LNCAP (cell line): ENCODE measurements around the gene ZNF536.

Source experiments
- TF ChIP-seq, protein P1 (sequence below): fragments of 450-650 bp; IDR thresholded peaks from 2 replicates; pipeline ENCODE4 v1.5.1; 2017; ENCODE audit warnings: mild to moderate bottlenecking

The ZNF536 gene

DNA sequence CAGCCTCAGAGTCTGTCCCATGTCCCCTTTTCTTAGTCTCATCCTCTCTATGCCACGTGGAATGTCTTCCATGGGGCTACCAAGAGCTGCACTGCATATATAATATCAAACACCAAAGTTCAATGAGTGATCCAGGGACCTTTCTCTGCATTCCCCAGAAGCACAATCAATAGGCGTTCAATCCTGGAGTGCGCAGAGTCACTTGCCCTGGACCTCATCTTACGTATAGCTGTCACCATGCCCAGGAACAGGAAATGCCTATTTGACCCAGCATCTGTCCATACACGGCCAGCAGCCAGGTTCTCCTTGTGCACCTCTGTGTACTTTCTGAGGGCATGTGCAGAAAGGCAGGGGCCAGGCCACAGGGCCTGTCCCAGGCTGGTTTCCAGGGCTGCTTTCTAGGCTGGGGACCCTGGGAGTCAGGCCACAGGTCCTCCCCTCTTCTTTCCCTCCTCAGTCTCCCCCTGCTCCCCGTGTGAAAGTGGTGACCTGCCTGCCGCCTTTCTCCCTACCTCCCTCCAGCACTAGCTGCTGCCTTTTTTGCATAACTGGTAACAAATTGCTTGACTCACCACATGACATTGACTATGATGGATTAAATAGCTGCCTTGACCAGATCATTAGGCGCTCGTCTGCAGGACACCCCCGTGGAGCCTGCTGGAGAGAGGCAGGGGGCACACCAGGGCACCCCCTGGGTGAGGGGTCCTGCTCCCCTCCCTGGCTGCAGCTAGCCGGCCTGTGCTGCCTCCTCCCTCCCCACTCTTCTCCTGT is 222.0 kb downstream of the ZNF536 start:
- TF ChIP-seq, protein P1, sequence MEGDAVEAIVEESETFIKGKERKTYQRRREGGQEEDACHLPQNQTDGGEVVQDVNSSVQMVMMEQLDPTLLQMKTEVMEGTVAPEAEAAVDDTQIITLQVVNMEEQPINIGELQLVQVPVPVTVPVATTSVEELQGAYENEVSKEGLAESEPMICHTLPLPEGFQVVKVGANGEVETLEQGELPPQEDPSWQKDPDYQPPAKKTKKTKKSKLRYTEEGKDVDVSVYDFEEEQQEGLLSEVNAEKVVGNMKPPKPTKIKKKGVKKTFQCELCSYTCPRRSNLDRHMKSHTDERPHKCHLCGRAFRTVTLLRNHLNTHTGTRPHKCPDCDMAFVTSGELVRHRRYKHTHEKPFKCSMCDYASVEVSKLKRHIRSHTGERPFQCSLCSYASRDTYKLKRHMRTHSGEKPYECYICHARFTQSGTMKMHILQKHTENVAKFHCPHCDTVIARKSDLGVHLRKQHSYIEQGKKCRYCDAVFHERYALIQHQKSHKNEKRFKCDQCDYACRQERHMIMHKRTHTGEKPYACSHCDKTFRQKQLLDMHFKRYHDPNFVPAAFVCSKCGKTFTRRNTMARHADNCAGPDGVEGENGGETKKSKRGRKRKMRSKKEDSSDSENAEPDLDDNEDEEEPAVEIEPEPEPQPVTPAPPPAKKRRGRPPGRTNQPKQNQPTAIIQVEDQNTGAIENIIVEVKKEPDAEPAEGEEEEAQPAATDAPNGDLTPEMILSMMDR, result no peak

DNA sequence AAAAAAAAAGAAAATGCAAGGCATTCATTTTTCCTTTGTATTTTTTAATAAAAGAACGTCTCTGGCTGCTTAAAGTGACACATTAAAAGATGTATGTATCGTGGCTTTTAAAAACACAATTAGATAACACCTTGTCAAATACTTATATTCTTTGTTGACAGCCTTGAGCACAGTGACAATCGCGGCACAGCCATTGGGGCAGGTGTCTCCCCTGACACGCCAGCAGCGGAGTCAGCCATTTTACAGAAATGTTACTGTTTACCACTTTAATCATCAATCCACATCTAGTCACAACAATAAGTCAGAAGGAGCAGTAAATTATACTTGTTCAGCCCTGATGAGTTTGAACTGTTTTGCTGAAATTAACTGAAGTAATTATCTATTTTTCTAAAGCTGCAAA is 224.1 kb downstream of the ZNF536 start:
- TF ChIP-seq, protein P1, result no peak

- TF ChIP-seq, protein P1, result no peak
These were observed 224.7 kb downstream of the ZNF536 start for GRCh38 chr19:30596813-30597399.

GRCh38 chr19:30598688-30599087 is 226.5 kb downstream of the ZNF536 start:
- TF ChIP-seq, protein P1, result no peak

DNA sequence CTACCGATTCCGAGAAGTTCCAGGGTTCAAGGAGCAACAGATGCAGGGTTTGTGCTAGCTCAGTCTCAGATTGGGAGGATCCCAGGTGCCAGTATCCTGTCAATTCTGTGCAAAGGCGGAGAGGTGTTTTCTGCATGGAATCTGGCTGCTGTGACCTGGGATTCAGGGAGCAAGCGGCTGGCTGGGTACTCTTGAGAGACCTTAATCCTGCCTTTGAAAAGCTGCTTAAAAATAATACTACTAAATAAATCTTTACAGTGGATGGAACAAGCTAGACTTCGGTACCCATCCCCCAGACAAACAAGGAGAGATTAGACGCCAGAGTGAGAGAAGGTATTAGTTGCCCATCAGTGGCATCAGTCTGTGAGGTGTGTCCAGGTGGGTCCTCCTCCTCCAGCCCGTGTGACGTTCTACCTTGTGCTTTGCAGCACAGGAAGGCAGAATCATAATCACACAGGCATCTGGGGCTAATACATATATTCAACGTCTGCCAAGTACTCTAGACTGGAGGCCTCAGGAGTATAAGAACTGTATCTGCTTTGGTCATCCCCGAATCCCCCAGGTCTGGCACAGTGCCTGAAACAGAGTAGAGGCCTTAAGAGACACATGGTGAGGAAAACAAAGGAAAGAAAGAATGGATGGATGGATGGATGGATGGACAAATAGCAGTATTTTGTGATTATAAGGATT is 230.6 kb downstream of the ZNF536 start:
- TF ChIP-seq, protein P1, result no peak

DNA sequence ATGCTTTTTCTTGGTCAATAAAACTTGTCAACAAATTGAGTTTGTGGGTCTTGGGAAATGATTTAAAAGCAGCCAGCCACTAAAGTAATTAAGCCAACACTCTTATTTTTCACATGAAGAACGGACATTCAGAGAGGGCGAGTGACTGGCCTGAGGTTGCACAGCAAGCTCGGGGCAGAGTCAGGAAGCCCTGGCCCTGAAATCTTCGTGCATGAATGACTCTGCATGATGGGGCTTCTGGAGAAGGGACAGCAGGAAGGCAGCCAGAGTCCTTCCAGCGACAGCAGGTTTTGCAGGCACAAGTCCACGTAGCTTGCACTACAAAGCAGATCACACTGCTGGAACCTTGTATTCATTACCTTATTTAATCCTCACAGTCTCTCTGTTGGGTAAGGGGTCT is 232.5 kb downstream of the ZNF536 start:
- TF ChIP-seq, protein P1, result no peak

- TF ChIP-seq, protein P1, result no peak
These were observed 233.1 kb downstream of the ZNF536 start for GRCh38 chr19:30605333-30605732.
